GM19324 (cell line): Measurements from ENCODE around the gene UBXN6.

ENCODE experiments used
- ATAC-seq: cut with Tn5 transposase; IDR thresholded peaks from one replicate; pipeline ENCODE4 v1.9.1; 2021; ENCODE audit warnings: mild to moderate bottlenecking, moderate library complexity; ENCODE audit not compliant: unreplicated experiment, low FRiP score

The UBXN6 gene

GRCh38 chr19:4443188-4443587 lies 14.4 kb downstream of the UBXN6 start:
- no peak for ATAC-seq

DNA sequence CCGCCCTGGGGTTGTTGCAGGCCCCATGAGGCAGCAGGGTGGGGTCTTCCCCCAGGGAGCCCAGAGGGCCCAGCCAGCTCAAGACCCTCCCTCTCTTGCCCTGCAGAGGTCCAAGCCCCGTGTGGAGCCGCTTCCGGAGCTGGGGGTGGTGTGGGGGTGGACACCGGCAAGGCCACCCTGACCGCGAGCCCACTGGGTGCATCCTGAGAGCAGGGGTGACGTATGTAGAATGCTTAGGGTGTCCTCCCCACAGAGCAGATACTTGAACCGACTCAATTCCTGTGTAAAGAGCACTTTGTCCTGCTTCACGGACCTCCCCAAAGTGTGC lies 14.8 kb downstream of the UBXN6 start:
- no peak for ATAC-seq

DNA sequence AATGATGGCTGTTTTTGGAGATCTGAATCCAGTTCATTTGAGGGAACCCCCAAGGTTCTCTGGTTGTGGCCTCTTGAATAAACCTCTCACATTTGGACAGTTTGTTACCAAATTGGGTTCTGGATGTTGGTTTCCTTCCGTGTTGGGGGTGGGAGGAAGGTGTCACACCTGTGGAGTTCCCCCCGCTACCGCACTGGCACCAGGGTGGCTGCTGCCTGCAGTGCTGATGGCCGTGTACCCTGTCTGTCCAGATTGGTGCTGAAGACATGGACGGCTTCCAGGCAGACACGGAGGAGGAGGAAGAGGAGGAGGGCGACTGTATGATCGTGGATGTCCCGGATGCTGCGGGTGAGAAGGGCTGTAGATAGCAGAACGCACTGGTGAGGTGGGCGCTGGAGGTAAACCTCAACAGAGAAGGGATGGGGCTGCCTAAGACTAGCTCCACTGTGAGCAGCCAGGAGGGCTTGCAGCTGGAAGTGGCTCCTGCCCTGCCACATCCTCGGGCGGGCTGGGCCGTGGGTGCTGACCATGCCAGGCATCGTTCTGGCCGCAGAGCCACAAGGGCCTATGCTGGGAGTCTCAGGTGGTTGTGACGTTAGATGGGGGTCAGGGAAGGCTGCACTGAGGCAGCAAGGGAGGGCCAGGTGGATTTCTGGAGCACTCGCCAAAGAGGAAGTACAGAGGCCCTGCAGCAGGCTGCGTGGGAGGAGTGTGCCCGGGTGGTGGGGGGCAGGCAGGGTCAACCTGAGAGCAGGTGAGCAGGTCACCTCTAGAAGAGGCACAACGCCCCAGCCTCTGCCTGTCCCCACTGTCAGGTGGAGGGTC lies 15.4 kb downstream of the UBXN6 start:
- ATAC-seq: no peak

- ATAC-seq: no peak
These were observed 18.4 kb downstream of the UBXN6 start for GRCh38 chr19:4439243-4439642.

- ATAC-seq: no peak
These were observed 20.5 kb downstream of the UBXN6 start for GRCh38 chr19:4437103-4437502.

GRCh38 chr19:4436231-4436630 lies 21.4 kb downstream of the UBXN6 start:
- no peak for ATAC-seq

- ATAC-seq: no peak
These were observed 23.2 kb downstream of the UBXN6 start for GRCh38 chr19:4434391-4434790.

GRCh38 chr19:4432918-4433506 lies 24.6 kb downstream of the UBXN6 start:
- no peak for ATAC-seq

- no peak for ATAC-seq
These were observed 25.6 kb downstream of the UBXN6 start for GRCh38 chr19:4431808-4432674.

- ATAC-seq: no peak
These were observed 26.3 kb downstream of the UBXN6 start for GRCh38 chr19:4431296-4431695.

GRCh38 chr19:4430760-4431159 lies 26.8 kb downstream of the UBXN6 start:
- ATAC-seq: no peak

GRCh38 chr19:4429771-4430171 lies 27.8 kb downstream of the UBXN6 start:
- no peak for ATAC-seq

- no peak for ATAC-seq
These were observed 28.3 kb downstream of the UBXN6 start for GRCh38 chr19:4429256-4429655.

DNA sequence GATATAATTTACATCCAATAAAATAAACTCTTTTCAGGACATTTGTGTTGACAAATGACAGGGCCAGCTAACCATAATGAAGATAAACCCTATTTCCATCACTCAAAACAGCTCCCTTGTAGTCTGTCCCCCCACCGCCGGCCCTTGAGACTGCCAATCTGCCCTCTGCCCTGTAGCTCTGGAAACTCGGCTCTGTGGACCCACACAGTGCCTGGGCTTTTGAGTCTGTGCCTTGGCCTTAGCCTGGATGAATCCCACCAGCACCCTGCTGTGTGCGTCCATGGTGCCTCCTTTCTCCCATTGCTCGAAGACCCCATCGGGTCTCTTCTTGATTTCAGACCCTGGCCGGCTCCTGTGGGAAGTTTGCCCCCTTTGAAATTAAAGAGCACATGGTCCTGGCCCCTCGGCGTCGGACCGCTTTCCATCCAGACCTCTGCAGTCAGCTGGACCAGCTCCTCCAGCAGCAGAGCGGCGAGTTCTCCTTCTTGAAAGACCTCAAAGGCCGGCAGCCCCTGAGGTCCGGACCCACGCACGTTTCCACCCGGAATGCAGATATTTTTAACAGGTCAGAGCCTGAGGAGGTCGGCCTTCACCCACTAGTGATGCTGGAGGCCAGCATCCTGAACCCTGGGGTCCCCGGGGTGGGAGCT lies 29.1 kb downstream of the UBXN6 start:
- ATAC-seq: no peak

- no peak for ATAC-seq
These were observed 32.1 kb downstream of the UBXN6 start for GRCh38 chr19:4425537-4425936.

DNA sequence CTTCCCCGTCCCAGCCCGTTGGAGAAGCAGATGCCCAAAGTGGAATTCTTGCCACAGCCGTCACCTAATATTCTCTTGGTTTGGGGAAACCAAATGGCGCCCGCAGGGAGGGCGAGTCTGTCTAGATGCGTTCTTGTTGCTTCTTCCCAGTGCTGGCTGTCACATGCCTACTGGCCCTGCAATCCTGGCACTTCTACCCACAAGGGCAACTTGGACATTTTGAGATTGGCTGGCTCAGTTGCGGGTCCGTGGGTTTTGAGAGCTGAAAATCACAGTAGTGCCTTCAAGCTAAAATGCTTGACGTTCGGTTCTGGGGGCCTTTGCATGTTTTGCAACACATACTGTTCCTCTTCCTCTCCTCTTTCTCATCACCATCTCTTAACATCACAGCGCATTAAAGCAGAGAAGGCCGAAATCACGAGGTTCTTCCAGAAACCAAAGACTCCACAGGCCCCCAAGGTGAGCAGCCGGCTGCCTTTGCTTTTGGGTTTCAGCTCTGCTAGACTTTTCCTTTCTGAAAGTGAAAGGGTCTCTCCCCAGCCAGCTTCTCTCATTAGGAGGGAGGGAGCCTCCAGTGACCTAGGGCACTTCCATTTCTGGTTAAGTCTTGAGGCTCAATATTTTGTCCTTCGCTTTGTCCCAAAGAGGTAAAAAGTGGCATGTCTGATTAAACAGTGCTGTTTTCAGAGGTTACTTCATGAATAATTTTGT lies 34.0 kb downstream of the UBXN6 start:
- ATAC-seq: no peak

GRCh38 chr19:4416268-4416667 lies 41.3 kb downstream of the UBXN6 start:
- no peak for ATAC-seq

DNA sequence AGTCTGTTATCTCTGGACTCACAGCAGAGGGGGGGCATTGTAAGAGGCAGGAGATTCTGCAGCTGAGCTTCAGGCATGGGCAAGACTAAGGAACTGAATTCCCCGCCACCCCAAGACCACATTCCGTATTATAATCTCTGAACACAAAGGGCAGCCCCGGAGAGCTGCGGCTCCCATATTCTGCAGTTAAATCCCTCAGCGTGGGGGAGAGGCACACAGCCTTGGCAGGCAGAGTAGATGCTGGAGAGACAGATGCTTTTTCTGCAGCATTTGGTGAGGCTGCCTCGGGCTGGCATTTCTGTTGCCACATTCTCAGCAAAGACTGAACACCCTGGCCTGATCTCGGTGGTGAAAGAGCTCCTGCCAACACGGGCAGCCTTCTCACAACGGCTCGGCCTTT lies 42.2 kb downstream of the UBXN6 start:
- ATAC-seq: no peak

- ATAC-seq: no peak
These were observed 42.7 kb downstream of the UBXN6 start for GRCh38 chr19:4414800-4415321.

- no peak for ATAC-seq
These were observed 43.3 kb downstream of the UBXN6 start for GRCh38 chr19:4414144-4414799.
